ENCODE data around the gene PLOD2.

DNA sequence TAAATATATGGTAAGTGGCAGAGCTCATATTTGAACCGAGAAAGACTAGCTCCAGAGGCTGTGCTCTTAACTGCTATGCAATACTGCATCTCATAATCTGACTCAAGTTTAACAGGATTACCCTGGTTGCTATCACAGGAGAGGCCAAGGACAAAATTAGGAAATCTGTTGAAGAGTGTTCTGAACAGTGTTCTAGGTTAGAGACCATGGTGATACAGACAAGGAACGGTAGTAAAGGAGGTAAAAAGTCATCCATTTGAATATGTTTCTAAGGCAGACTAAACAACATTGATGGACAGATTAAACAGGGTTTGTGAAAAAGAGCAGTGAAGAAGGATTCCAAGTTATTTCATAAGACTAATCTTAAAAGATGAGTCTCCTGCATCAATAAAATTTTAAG is 22.1 kb downstream of the PLOD2 start:
- TF ChIP-seq CTCF (IDR thresholded peaks at IDR 0.05) (no peak), POLR2A (IDR thresholded peaks at IDR 0.05) (no peak)
